Skeletal muscle satellite cell (primary cell): ENCODE results near the gene NADK. TPM values are rescaled to one million over a fixed set of nuclear protein-coding genes. Genes with fewer than 3 reads are reported as not detected.

Experiments used
- H3K27me3 ChIP-seq: 2 replicates; pipeline ENCODE4 v1.7.0; 2013; ENCODE audit warnings: low read length; ENCODE audit not compliant: control insufficient read depth, insufficient read depth
- H3K36me3 ChIP-seq: 2 replicates; pipeline ENCODE4 v1.7.0; 2013; ENCODE audit warnings: mild to moderate bottlenecking, control low read depth, low read length; ENCODE audit not compliant: insufficient read depth
- H3K4me1 ChIP-seq: 2 replicates; pipeline ENCODE4 v1.7.0; 2013; ENCODE audit warnings: low read length; ENCODE audit not compliant: control insufficient read depth, insufficient read depth
- H3K4me2 ChIP-seq: 2 replicates; pipeline ENCODE4 v1.7.0; 2013; ENCODE audit warnings: mild to moderate bottlenecking, low read length
- H3K4me3 ChIP-seq: 2 replicates; pipeline ENCODE4 v1.7.0; 2013; ENCODE audit warnings: low read length
- H3K9ac ChIP-seq: 2 replicates; pipeline ENCODE4 v1.7.0; 2013; ENCODE audit warnings: mild to moderate bottlenecking, low read depth, low read length, moderate library complexity
- H3K9me3 ChIP-seq: replicated peaks from 2 replicates; pipeline ENCODE4 v1.7.0; 2013; ENCODE audit warnings: mild to moderate bottlenecking, control low read depth, low read length
- total RNA-seq: library from RNA; depleted of rRNA; stranded (reverse); fragments of >200 nt; gene quantifications from 2 replicates; pipeline ENCODE4 v1.2.3, GENCODE V29; 2012; rRNA removed

The NADK gene, protein sequence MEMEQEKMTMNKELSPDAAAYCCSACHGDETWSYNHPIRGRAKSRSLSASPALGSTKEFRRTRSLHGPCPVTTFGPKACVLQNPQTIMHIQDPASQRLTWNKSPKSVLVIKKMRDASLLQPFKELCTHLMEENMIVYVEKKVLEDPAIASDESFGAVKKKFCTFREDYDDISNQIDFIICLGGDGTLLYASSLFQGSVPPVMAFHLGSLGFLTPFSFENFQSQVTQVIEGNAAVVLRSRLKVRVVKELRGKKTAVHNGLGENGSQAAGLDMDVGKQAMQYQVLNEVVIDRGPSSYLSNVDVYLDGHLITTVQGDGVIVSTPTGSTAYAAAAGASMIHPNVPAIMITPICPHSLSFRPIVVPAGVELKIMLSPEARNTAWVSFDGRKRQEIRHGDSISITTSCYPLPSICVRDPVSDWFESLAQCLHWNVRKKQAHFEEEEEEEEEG
- total RNA-seq, result 43.0 and 43.6 TPM in 2 replicates

- Histone ChIP-seq H3K9ac (peak within 1 kb of the TSS; percentile 95), H3K4me1 (peaks cover 63% of the 10 kb centered on the region), H3K27me3 (no peaks in the 10 kb centered on the region), H3K4me3 (peak within 1 kb of the TSS; percentile 98), H3K9me3 (no peaks in the 10 kb centered on the region), H3K36me3 (peaks cover 3% of the 10 kb centered on the region), H3K4me2 (peak within 1 kb of the TSS; percentile 95)
These were observed at the start of gene NADK for GRCh38 chr1:1777950-1778662. TSS of gene NADK (minus strand) at chr1:1778470. CDS start at chr1:1765406, 13,064 bp downstream.

DNA sequence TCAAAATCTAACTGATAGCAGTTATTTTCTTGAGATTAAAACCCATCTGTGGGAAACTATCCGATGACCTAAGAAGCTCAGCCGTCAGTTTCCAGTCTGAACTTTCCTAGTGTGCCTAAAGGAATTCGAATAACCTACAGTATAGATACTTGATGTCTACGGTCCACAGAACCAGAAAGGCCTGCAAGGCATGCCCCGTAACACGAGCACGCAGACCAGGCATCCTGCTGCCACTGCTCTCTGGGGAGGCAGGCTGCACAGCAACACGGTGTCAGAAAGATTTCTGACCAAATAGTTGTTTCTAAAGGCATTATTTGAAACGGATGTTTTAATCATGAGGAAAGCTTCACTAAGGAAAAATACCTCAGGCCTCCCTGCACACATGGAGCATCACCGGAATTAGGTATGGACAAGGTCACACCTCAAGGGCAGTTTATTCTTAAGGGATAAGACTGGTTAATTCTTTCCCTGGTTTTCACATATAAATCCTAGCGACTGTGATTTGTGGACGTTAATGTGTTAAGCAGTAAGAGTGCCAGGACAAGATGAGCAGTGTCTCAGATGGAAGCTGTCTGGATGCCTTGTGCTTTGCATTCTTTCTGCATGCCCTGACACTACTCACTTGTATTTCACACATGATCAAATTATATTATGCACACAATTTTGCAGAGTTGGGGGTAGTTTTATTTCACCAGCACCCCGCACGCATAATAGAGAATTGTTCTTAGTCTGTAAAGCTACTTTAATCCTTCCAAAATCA lies 49.0 kb upstream of the NADK start:
- Histone ChIP-seq H3K36me3 (peaks cover 33% of the 10 kb centered on the region), H3K4me3 (no peak overlapping the region), H3K4me2 (peak overlapping the region; percentile 21), H3K9ac (no peak overlapping the region), H3K4me1 (peaks cover 22% of the 10 kb centered on the region), H3K9me3 (no peaks in the 10 kb centered on the region), H3K27me3 (no peaks in the 10 kb centered on the region)

- no peak overlapping the region for H3K9ac ChIP-seq
- no peak overlapping the region for H3K4me3 ChIP-seq
- no peaks in the 10 kb centered on the region for H3K9me3 ChIP-seq
- H3K4me1 ChIP-seq, result peaks cover 19% of the 10 kb centered on the region
- peak overlapping the region; percentile 25 for H3K4me2 ChIP-seq
- H3K27me3 ChIP-seq, result no peaks in the 10 kb centered on the region
- H3K36me3 ChIP-seq, result peaks cover 39% of the 10 kb centered on the region
These were observed 48.3 kb upstream of the NADK start for GRCh38 chr1:1826356-1827088.

- Histone ChIP-seq H3K9me3 (no peaks in the 10 kb centered on the region), H3K36me3 (peaks cover 48% of the 10 kb centered on the region), H3K9ac (no peak overlapping the region), H3K4me2 (no peak overlapping the region), H3K4me3 (no peak overlapping the region), H3K27me3 (no peaks in the 10 kb centered on the region), H3K4me1 (peaks cover 19% of the 10 kb centered on the region)
These were observed 46.9 kb upstream of the NADK start for GRCh38 chr1:1825217-1825616.

DNA sequence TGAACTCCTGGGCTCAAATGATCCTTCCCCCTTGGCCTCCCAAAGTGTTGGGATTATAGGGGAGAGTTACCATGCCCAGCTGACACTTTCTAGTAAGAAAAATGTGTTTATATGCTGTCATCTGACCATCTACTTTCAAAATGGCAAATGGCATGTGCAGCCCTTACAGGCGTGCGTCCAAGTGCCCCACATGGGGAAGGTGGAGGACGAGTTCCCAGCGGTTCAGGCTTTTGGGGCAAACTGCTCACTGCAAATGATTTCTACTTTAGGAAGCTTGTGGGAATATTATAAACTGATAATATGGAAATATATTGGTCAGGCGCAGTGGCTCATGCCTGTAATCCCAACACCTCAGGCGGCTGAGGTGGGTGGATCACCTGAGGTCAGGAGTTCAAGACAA lies 41.5 kb upstream of the NADK start:
- Histone ChIP-seq H3K4me1 (no peaks in the 10 kb centered on the region), H3K27me3 (no peaks in the 10 kb centered on the region), H3K4me2 (no peak overlapping the region), H3K36me3 (peaks cover 70% of the 10 kb centered on the region), H3K9me3 (no peaks in the 10 kb centered on the region), H3K4me3 (no peak overlapping the region), H3K9ac (no peak overlapping the region)

GRCh38 chr1:1817221-1817620 lies 39.0 kb upstream of the NADK start:
- H3K36me3 ChIP-seq, result peaks cover 71% of the 10 kb centered on the region
- H3K4me3 ChIP-seq, result no peak overlapping the region
- H3K9ac ChIP-seq, result no peak overlapping the region
- H3K27me3 ChIP-seq, result no peaks in the 10 kb centered on the region
- H3K4me2 ChIP-seq, result no peak overlapping the region
- H3K4me1 ChIP-seq, result no peaks in the 10 kb centered on the region
- no peaks in the 10 kb centered on the region for H3K9me3 ChIP-seq

DNA sequence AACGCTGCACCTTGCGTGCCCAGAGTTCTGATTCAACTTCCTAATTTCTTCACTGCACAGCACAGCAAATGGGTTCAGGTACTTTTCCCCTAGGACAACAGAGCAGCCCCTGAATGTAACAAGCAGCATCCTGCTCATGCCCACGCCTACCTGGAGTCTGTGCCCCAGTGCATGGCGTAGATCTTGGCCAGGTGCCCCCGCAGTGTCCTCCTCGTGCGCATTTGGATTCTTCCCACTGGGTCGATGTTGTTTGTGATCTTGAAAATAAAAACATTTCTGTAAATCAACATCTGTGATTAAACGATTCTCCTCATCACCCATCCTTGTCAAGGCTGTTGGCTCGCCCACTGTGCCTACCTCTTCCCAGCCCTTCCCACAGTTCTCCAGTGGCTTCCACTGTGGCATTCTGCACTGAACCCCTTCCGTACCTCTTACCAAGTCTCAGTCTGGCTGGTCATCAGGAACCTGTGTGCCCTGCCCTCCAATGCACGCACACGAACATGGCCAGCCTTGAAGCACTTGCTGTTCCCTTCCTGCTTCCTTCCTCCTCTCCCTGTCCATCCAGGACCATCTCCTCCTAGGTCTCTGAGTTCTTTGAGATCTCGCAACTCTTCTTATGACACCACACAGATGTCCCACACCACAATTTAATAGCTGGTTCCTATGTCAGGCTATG lies 37.5 kb upstream of the NADK start:
- H3K4me3 ChIP-seq, result no peak overlapping the region
- no peaks in the 10 kb centered on the region for H3K4me1 ChIP-seq
- H3K4me2 ChIP-seq, result no peak overlapping the region
- peaks cover 65% of the 10 kb centered on the region for H3K36me3 ChIP-seq
- H3K9me3 ChIP-seq, result no peaks in the 10 kb centered on the region
- no peak overlapping the region for H3K9ac ChIP-seq
- H3K27me3 ChIP-seq, result no peaks in the 10 kb centered on the region

GRCh38 chr1:1809489-1809888 lies 31.2 kb upstream of the NADK start:
- H3K4me3 ChIP-seq, result no peak overlapping the region
- H3K9me3 ChIP-seq, result no peaks in the 10 kb centered on the region
- no peak overlapping the region for H3K4me2 ChIP-seq
- H3K36me3 ChIP-seq, result peaks cover 65% of the 10 kb centered on the region
- H3K4me1 ChIP-seq, result peaks cover 8% of the 10 kb centered on the region
- H3K27me3 ChIP-seq, result no peaks in the 10 kb centered on the region
- no peak overlapping the region for H3K9ac ChIP-seq

DNA sequence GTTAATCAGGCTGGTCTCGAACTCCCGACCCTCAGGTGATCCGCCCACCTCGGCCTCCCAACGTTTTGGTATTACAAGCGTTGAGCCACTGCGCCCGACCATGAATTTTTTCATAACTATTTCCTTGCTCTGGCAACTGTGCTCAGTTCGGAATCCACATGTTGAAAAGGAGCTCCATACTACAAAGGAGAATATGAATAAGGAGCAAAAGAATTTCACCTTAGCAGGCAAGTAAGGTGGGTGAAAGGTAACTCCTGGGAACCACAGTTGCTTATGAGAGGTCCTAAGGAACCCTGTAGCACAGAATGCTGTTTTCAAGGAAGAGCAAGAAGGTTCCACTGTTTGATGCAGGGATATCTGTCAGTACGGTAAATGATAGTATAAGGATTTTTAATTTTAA lies 29.9 kb upstream of the NADK start:
- Histone ChIP-seq H3K9me3 (no peaks in the 10 kb centered on the region), H3K36me3 (peaks cover 62% of the 10 kb centered on the region)

DNA sequence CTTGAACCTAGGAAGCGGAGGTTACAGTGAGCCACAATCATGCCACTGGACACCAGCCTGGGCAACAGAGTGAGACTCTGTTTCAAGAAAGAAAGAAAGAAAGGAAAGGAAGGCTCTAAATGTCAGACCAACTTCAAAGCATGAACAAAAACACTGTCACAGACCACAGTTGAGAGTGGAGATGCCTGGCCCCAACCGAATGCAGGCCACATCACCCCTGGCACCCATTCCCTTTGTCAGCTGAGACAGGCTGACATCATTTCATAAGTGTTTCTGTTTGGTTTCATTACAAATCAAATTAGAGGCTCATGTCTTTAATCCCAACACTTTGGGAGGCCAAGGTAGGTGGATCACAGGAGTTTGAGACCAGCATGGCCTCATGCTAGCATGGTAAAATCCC lies 28.6 kb upstream of the NADK start:
- H3K9ac ChIP-seq, result no peak overlapping the region
- H3K4me2 ChIP-seq, result no peak overlapping the region
- H3K27me3 ChIP-seq, result no peaks in the 10 kb centered on the region
- peaks cover 8% of the 10 kb centered on the region for H3K4me1 ChIP-seq
- H3K36me3 ChIP-seq, result peaks cover 63% of the 10 kb centered on the region
- H3K4me3 ChIP-seq, result no peak overlapping the region
- H3K9me3 ChIP-seq, result no peaks in the 10 kb centered on the region

More for the DNA sequence above, 29.9 kb upstream of the NADK start:
- Histone ChIP-seq H3K27me3 (no peaks in the 10 kb centered on the region), H3K4me2 (no peak overlapping the region), H3K9ac (no peak overlapping the region), H3K4me3 (no peak overlapping the region), H3K4me1 (peaks cover 8% of the 10 kb centered on the region)
